NOMO-1 treated with DMSO at 0.1 percent for 48 hours (cell line): ENCODE data around the gene ZNF562.

Experiments used
- DNase-seq: peaks from one replicate; lab custom pipeline; 2025; ENCODE audit not compliant: unreplicated experiment; lab: John Stamatoyannopoulos, UW

The ZNF562 gene

DNA sequence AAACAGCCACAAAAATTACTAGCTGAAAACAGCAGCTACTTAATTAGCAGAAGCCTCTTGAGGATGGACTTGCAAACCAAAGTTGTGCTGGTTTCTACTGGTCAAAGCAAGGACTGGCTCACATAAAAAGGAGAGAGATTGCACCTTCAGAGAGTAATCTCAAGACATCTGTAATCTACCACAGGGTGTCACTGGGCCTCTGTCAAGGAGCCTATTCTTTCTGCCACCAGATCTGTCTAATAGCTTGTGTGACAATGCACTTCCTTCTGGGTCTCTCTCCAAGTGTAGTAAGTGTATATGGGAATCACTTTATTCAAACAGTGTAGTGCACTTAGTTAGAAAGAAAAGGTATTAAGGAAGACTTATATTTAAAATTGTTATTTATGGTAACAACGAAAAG is 29.4 kb downstream of the ZNF562 start:
- peak; percentile 4 for DNase-seq

DNA sequence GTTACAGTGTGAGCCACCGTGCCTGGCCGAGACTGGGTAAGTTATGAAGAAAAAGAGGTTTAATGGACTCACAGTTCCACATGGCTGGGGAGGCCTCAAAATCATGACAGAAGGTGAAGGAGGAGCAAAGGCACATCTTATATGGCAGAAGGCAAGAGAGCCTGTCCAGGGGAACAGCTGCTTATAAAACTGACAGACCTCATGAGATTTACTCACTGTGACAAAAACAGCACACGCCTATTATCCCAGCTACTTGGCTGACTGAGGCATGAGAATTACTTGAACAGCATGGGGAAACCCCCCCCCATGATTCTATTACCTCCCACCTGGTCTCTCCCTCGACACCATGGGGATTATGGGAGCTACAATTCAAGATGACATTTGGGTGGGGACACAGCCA is 30.4 kb downstream of the ZNF562 start:
- DNase-seq = no peak

DNA sequence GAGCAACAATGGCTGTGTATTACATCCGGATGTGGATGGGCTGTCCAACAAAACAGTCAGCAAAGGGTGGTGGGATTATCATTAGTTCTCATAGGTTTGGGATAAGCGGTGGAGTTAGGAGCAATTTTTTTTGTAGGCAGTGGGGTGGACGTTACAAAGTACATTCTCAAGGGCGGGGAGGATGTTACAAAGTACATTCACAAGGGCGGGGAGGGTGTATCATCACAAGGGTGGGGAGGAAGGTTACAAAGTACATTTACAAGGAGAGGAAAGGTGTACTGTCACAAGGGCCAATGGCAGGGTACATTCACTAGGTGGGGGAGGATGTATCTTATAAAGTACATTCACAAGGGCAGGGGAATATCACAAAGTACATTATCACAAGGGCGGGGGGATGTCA is 33.1 kb downstream of the ZNF562 start:
- DNase-seq = no peak

DNA sequence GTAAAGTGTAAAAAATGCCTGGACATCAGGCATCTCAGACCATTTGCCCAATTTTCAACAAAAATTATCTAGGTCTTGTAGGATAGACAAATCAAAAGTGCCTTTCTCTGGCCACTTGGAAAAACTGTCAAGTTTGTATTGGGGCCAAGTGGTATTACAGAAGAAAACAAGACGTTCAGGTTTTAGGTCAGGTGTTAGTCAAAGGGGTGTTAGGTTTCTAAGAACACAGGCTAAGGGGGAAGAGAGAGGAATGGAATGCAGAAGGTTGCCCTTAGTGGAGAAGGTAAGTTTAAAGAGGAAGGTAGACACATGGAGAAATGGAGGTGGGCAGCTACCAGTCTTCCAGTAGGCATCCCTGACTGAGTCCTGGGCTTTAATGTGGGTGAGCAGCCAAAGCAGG is 33.9 kb downstream of the ZNF562 start:
- no peak for DNase-seq

DNA sequence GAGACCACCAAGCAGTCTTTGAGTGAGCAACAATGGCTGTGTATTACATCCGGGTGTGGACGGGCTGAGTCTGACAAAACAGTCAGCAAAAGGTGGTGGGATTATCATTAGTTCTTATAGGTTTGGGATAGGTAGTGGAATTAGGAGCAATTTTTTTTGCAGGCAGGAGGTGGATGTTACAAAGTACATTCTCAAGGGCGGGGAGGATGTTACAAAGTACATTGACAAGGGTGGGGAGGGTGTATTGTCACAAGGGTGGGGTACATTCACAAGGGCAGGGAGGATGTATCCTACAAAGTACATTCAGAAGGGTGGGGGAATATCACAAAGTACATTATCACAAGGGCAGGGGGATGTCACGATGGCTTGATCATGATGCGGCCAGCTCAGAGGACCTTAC is 38.9 kb downstream of the ZNF562 start:
- no peak for DNase-seq

DNA sequence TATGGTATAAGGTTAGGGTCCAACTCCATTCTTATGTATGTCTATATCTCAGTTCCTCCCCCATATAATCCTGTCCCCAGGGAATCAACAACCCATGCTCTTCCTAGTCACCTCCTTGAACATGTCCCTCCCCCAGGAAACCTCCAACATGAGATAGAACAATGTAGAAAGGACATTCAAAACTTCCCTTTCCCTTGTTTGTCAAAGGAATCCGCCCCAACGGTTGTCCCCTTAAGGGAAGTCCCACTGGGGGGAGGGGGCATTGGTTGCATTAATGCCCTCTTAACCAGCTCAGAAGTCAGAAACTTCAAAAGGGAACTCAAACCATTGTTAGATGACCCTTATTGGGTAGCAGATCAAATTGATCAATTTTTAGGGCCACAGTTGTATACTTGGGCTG is 47.0 kb downstream of the ZNF562 start:
- no peak for DNase-seq

DNA sequence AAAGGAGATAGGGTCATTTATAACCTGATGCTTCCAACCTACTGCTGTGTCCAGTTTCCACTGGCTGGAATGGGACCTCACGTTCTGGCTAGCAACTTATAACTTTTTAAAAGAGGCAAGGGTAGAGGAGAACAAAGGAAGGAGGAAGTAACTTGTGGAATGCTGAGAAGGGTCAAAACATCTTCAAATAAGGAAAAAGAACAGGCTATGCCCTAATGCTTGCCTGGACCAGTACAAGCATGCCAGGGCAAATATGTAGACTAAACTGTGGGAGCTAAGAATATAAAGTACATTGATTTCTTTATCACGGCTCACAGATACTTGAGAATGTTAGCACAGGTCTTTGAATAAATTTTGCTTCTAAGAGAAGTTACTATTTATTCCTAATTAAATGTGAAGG is 52.4 kb downstream of the ZNF562 start:
- no peak for DNase-seq

DNA sequence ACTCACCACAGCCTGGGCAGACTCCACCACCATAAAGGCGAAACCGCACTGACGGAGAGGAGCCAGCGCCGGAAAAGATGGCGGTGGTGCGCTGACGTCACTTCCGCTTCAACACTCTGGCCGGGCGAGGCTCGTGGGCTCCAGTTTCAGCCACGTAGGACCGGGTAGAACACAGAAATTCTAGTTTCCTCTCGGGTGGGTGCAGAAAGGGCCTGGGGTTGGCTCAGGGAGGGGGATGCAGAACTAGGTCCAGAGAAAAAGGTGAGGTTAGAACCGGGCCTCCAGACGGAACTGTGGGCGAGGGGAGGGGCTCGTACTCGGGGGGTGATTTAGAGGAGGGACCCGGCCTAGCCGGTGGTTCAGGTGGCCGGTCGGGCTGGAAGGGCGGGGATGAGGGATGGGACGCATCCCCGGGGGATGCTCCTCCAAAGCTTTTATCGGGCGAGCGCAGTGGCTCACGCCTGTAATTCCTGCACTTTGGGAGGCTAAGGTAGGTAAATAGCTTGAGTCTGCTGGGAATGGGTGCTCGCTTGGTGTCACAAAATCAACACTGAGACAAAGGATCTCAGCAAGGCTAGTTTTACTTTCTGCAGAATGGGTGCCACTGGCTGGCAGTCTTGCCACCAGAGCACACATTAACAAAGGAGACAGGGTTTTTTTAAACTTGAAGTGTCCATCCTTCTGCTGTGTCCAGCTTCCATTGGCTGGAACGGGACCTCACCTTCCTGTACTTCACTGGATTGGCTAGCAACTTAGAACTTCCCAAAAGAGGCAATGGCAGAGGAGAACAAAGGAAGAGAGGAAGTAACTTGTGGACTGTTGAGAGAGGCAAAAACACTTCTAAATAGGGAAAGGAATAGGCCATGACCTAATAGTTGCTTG is 53.5 kb downstream of the ZNF562 start, which contains the start of gene ZNF561:
TSS of gene ZNF561 (minus strand) at position 77 of the 882 bp plus-strand sequence. CDS start 1,776 bp downstream, outside the sequence.
- DNase-seq = peak; percentile 74

DNA sequence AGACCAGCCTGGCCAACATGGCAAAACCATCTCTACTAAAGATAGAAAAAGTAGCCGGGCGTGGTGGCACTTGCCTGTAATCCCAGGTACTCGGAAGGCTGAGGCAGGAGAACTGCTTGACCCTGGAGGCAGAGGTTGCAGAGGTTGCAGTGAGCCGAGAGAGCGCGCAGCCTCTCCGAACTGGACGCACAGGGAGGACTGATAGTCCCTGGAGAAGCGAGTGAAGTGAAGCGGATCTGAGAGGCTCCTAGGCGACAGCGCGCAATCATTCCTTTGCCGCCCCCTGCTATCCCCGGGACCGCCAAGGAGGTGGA is 54.1 kb downstream of the ZNF562 start:
- DNase-seq = no peak

DNA sequence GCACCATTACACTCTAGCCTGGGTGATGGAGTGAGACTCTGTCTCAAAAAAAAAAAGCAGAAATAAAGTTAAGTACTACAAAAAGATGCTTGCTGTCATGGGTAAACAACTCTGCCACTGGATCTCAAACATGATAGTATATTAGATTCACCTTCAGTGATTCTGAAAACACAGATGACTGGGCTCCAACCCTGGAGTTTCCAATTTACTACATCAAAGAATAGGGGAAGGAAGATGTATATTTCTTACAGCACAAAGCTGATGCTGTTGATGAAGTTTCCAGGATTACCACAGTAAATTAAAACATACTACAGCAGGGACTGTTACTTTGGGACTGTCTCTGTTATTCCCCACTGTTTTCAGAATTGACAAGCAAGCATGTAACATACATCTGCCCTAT is 59.1 kb downstream of the ZNF562 start:
- no peak for DNase-seq

DNA sequence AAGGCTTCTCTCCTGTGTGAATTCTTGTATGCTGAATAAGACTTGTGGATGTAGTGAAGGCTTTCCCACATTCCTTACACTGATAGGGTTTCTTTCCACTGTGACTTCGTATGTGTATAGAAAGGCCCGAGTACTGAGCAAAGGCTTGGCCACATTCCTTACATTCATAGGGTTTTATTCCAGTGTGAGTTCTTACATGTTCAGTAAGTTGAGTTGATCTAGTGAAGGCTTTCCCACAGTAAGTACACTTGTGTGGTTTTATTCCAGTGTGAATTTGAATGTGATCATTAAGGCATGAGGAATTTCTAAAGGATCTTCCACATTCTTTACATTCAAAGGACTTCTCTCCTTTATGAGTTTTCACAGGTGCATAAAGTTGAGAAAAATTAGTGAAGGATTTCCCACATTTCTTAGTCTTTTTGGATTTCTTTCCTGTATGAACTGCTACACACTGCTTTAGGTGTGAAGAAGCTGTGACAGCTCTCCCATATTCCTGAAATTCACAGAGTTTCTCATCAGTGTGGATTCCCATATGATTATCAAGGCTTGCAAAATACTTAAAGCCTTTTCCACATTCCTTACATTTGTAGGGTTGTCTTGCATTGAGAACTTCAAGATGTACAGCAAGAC is 64.3 kb downstream of the ZNF562 start:
- no peak for DNase-seq

DNA sequence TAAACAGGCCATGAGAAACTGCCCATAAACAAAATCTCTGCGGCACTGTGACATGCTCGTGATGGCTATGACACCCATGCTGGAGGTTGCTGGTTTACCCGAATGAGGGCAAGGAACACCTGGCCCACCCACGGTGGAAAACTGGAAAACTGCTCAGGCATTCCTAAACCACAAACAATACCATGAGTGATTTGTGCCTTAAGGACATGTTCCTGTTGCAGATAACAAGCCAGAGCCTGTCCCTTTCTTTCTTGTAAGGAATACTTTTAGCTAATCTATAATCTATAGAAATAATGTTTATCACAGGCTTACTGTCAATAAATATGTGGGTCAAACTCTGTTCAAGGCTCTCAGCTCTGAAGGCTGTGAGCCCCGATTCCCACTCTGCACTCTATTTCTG is 66.0 kb downstream of the ZNF562 start:
- DNase-seq = no peak

DNA sequence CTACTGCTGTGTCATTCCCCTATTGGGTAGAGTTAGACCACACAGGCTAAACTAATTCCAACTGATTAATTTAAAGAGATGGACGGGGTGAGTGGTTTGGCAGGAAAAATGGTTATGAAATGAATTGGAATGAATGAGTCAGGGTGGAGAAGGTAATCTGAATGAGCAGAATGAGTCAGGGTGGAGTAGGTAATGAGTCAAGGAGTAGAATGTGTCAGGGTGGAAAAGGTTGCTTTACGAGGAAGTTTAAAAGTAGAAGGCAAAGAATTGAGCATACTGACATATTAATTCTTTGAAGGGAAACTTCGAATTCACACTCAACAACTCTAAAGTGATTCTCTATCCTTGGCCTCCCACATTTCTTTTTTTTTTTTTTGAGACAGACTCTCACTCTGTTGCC is 77.9 kb downstream of the ZNF562 start:
- no peak for DNase-seq
